B cell (primary cell): ENCODE measurements around the gene RIPK1.

Experiments
- EZH2 ChIP-seq: IDR thresholded peaks from 2 replicates; pipeline ENCODE4 v1.6.1; 2012; ENCODE audit warnings: borderline replicate concordance, low read depth, mild to moderate bottlenecking, moderate library complexity, low read length; ENCODE audit not compliant: insufficient read depth, poor library complexity, severe bottlenecking
- TF ChIP-seq, protein P1 (sequence below): fragments of 200-600 bp; IDR thresholded peaks from one replicate; pipeline ENCODE4 v1.8.0; 2022; ENCODE audit warnings: antibody characterized with exemption, mild to moderate bottlenecking

- TF ChIP-seq, protein P1, sequence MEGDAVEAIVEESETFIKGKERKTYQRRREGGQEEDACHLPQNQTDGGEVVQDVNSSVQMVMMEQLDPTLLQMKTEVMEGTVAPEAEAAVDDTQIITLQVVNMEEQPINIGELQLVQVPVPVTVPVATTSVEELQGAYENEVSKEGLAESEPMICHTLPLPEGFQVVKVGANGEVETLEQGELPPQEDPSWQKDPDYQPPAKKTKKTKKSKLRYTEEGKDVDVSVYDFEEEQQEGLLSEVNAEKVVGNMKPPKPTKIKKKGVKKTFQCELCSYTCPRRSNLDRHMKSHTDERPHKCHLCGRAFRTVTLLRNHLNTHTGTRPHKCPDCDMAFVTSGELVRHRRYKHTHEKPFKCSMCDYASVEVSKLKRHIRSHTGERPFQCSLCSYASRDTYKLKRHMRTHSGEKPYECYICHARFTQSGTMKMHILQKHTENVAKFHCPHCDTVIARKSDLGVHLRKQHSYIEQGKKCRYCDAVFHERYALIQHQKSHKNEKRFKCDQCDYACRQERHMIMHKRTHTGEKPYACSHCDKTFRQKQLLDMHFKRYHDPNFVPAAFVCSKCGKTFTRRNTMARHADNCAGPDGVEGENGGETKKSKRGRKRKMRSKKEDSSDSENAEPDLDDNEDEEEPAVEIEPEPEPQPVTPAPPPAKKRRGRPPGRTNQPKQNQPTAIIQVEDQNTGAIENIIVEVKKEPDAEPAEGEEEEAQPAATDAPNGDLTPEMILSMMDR: no peak
- TF ChIP-seq EZH2: no peak
Observed at GRCh38 chr6:3128356-3129108, 60.2 kb downstream of the RIPK1 start.
